ENCODE results near the gene NNMT. TPM values are rescaled to one million over a fixed set of nuclear protein-coding genes. Genes with fewer than 3 reads are reported as not detected.

The NNMT gene
- total RNA-seq = not detected

DNA sequence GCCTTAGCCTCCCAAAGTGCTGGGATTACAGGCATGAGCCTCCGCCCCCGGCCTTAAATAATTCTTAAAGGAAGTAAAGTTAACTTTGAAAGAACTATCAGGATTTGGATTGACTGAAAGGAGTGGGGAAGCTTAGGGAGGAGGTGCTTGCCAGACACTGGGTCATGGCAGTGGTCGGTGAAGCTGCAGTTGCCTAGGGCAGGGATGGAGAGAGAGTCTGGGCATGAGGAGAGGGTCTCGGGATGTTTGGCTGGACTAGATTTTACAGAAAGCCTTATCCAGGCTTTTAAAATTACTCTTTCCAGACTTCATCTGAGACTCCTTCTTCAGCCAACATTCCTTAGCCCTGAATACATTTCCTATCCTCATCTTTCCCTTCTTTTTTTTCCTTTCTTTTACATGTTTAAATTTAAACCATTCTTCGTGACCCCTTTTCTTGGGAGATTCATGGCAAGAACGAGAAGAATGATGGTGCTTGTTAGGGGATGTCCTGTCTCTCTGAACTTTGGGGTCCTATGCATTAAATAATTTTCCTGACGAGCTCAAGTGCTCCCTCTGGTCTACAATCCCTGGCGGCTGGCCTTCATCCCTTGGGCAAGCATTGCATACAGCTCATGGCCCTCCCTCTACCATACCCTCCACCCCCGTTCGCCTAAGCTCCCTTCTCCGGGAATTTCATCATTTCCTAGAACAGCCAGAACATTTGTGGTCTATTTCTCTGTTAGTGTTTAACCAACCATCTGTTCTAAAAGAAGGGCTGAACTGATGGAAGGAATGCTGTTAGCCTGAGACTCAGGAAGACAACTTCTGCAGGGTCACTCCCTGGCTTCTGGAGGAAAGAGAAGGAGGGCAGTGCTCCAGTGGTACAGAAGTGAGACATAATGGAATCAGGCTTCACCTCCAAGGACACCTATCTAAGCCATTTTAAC lies at the start of gene NNMT:
NNMT (plus strand) TSS at position 724 of the 929 bp plus-strand sequence; CDS start at position 882, 158 bp downstream.
- no peaks in the 10 kb centered on the region for H3K36me3 Mint-ChIP-seq (ENCODE audit: low read depth)
- no peak for ATAC-seq (replicated peaks)
- no peak within 1 kb of the TSS for H3K4me3 Mint-ChIP-seq
- H3K4me1 Mint-ChIP-seq = peaks cover 4% of the 10 kb centered on the region
- no peak within 1 kb of the TSS for H3K27ac Mint-ChIP-seq
- peaks cover 20% of the 10 kb centered on the region for H3K27me3 Mint-ChIP-seq
- H3K9me3 Mint-ChIP-seq = peaks cover 9% of the 10 kb centered on the region

DNA sequence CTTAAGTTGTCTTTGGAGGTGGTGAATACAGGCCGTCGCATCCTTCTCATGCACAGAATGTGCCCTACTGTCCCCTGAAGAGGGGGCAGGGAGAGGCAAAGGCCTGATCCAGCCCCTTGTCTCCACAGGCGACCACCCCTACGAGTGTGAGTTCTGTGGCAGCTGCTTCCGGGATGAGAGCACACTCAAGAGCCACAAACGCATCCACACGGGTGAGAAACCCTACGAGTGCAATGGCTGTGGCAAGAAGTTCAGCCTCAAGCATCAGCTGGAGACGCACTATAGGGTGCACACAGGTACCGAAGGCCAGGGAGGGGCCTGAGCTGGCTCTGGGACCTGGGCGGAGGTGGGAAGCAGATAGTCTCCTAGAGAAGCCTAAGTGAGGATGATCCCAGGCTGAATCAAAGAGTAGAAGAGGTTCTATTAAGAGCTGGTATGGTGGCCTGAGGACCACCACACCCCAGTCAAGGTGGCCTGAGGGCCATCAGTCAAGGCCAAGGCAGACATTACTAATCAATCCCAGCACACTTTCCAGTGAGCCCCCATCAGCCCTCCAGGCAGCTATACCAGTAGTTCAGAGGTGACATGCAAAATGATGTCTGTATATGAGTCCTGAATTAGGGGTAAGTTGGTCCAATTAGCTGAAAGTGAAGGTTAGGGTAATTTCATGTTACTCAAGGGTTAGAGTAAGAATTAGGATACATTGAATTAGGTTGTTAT lies 49.0 kb upstream of the NNMT start:
- Mint-ChIP-seq H3K4me1 (no peaks in the 10 kb centered on the region), H3K27ac (no peak overlapping the region), H3K9me3 (no peaks in the 10 kb centered on the region), H3K4me3 (no peak overlapping the region), H3K36me3 (ENCODE audit: low read depth) (peaks cover 6% of the 10 kb centered on the region), H3K27me3 (no peaks in the 10 kb centered on the region)
- no peak for ATAC-seq (replicated peaks)

DNA sequence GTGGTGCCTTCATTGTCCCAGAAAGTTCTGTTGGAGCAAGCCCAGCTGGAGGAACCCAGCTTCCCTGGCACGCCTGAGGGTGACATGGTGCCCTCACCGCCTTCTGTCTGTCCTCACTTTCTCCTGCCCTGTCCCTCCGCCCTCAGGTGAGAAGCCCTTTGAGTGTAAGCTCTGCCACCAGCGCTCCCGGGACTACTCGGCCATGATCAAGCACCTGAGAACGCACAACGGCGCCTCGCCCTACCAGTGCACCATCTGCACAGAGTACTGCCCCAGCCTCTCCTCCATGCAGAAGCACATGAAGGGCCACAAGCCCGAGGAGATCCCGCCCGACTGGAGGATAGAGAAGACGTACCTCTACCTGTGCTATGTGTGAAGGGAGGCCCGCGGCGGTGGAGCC lies 46.0 kb upstream of the NNMT start:
- Mint-ChIP-seq H3K4me3 (no peak overlapping the region), H3K27me3 (no peaks in the 10 kb centered on the region), H3K36me3 (ENCODE audit: low read depth) (peaks cover 6% of the 10 kb centered on the region), H3K27ac (no peak overlapping the region), H3K9me3 (no peaks in the 10 kb centered on the region), H3K4me1 (peaks cover 3% of the 10 kb centered on the region)
- no peak for ATAC-seq (replicated peaks)

DNA sequence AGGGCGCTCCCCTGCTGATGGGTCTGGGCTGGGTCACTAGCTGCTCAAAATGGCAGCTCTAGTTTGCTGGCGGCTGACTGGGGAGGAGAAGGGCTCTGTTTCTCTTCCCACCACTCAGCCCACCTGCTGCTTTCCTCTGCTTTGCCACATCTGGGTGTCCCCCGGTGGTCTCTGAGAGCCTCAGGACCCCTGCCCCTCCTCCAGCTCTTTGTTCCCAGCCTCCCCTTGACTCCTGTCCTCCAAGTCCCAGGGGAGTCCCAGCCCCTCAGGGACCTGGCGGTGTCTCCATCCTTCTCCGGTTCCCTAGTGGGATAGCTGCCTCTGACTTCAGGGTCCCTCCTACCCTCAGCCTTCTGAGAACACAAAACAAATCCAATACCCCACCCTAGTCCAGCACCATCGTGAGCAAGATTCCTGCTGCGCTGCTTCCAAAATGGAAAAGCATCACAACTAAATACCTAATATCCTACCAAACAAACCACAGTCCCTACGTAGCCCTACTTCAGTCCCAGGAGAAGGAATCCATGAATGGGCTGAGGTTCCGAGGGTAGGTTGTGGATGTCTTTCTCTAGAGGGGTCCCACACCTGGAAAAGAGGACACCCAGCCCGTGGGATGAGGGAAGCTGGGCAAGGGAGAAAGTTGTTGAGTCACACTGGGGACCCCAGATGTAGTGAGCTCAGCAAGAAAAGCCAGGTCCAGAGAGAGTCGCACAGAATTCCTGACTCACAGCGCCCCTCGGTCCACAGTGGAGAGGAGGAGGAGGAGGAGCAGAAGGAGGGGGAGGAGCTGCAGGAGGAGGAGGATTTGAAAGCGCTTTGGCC lies 45.0 kb upstream of the NNMT start:
- no peak for ATAC-seq (replicated peaks)
- Mint-ChIP-seq H3K27me3 (no peaks in the 10 kb centered on the region), H3K4me1 (peaks cover 3% of the 10 kb centered on the region), H3K9me3 (no peaks in the 10 kb centered on the region), H3K4me3 (no peak overlapping the region), H3K36me3 (ENCODE audit: low read depth) (peaks cover 6% of the 10 kb centered on the region), H3K27ac (no peak overlapping the region)

DNA sequence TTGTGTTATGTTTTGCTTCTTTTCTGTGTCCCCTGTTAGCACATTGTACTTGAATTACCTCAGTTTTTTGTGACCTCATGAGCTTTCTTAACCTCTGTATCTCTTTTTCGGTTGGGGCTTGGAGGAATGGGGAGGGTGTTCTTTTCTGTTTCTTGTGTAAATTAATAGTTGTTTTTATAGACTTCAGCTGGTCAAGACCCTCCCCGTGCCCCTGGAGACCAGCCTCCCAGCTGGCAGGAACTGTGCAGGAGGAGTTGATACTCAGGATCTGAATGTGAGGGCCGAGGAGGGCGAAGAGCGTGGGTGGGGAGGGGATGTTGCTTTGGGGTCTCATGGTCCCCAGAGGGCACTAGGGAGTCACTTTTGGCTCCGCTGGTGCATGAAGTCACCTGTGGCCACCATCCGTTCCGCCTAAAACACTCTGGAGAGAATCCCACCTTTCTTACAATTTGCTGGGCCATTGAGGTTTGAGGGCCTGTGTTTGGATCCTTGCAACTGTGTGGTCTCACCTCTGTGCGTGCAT lies 44.3 kb upstream of the NNMT start:
- no peak for ATAC-seq (replicated peaks)
- no peaks in the 10 kb centered on the region for H3K27me3 Mint-ChIP-seq
- H3K9me3 Mint-ChIP-seq = no peaks in the 10 kb centered on the region
- peaks cover 6% of the 10 kb centered on the region for H3K36me3 Mint-ChIP-seq (ENCODE audit: low read depth)
- H3K4me1 Mint-ChIP-seq = peaks cover 3% of the 10 kb centered on the region
- no peak overlapping the region for H3K27ac Mint-ChIP-seq
- H3K4me3 Mint-ChIP-seq = no peak overlapping the region

DNA sequence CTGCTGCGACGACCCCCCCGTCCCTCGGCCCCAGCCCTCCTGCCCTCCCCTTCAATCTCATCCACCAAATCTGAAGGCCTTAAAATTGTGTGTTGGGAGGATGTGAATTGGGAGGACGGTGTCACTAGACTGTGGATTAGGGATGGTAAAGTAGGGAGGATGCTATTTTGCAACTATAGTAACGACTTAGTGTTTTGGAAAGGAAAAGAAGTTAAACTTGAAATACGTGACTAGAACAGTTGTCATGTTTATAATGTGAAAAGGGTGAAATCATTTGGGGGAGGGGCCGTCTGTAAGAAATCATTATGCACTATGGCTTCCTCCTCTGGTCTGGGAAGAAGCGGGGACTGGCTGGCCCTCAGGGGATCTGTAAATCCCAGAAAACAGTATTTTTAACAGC lies 43.4 kb upstream of the NNMT start:
- no peak for ATAC-seq (replicated peaks)
- Mint-ChIP-seq H3K36me3 (ENCODE audit: low read depth) (peaks cover 6% of the 10 kb centered on the region), H3K4me1 (peaks cover 3% of the 10 kb centered on the region), H3K27ac (no peak overlapping the region), H3K27me3 (no peaks in the 10 kb centered on the region), H3K9me3 (no peaks in the 10 kb centered on the region), H3K4me3 (no peak overlapping the region)

DNA sequence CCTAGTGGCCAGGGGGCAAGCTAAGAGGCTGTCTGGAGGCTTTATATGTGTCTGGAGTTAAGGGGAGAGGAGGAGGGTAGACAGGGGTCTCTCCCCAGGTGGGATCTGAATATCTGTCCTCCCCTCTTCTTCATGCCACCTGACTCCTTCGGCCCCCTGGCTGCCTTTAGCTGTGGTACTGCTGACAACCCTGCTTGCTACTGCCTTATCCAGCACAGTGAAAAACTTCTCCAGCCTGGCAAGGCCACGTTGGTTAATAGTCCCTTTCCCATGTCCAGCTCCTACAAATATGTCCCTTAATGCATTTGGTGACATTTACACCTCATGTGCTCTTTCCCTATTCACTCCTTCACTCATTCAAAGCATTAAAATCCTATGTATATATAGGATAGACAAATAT lies 42.4 kb upstream of the NNMT start:
- Mint-ChIP-seq H3K9me3 (no peaks in the 10 kb centered on the region), H3K4me1 (peaks cover 3% of the 10 kb centered on the region), H3K36me3 (ENCODE audit: low read depth) (peaks cover 6% of the 10 kb centered on the region), H3K27me3 (no peaks in the 10 kb centered on the region), H3K27ac (no peak overlapping the region), H3K4me3 (no peak overlapping the region)
- ATAC-seq (replicated peaks) = no peak

DNA sequence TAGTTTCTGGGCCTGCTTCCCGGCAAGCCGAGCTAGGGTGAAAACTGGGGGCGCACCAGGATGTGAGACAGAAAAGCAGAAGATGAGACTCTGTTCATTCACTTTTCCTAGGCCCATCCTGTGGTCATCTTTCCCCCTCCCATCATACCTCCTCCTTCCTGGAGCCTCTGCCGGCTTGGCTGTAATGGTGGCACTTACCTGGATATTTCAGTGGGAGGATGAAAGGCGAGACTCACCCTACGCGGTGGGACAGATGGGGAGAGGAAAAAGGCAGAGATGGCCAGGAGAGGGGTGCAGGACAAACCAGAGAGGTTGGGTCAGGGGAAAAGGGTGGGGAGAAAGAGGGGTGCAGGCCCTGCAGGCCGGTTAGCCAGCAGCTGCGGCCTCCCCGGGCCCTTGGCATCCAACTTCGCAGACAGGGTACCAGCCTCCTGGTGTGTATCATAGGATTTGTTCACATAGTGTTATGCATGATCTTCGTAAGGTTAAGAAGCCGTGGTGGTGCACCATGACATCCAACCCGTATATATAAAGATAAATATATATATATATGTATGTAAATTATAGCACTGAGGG lies 41.5 kb upstream of the NNMT start:
- Mint-ChIP-seq H3K27me3 (no peaks in the 10 kb centered on the region), H3K4me1 (peaks cover 3% of the 10 kb centered on the region), H3K9me3 (no peaks in the 10 kb centered on the region), H3K36me3 (ENCODE audit: low read depth) (peaks cover 6% of the 10 kb centered on the region), H3K27ac (no peak overlapping the region), H3K4me3 (no peak overlapping the region)
- no peak for ATAC-seq (replicated peaks)

DNA sequence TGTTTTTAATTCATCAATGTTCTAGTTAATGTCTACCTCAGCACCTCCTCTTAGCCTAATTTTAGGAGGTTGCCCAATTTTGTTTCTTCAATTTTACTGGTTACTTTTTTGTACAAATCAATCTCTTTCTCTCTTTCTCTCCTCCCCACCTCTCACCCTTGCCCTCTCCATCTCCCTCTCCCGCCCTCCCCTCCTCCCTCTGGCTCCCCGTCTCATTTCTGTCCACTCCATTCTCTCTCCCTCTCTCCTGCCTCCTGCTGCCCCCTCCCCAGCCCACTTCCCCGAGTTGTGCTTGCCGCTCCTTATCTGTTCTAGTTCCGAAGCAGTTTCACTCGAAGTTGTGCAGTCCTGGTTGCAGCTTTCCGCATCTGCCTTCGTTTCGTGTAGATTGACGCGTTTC lies 40.9 kb upstream of the NNMT start:
- no peak overlapping the region for H3K27ac Mint-ChIP-seq
- no peaks in the 10 kb centered on the region for H3K27me3 Mint-ChIP-seq
- H3K36me3 Mint-ChIP-seq (ENCODE audit: low read depth) = peaks cover 2% of the 10 kb centered on the region
- ATAC-seq (replicated peaks) = no peak
- H3K4me3 Mint-ChIP-seq = no peak overlapping the region
- H3K4me1 Mint-ChIP-seq = peaks cover 3% of the 10 kb centered on the region
- no peaks in the 10 kb centered on the region for H3K9me3 Mint-ChIP-seq

DNA sequence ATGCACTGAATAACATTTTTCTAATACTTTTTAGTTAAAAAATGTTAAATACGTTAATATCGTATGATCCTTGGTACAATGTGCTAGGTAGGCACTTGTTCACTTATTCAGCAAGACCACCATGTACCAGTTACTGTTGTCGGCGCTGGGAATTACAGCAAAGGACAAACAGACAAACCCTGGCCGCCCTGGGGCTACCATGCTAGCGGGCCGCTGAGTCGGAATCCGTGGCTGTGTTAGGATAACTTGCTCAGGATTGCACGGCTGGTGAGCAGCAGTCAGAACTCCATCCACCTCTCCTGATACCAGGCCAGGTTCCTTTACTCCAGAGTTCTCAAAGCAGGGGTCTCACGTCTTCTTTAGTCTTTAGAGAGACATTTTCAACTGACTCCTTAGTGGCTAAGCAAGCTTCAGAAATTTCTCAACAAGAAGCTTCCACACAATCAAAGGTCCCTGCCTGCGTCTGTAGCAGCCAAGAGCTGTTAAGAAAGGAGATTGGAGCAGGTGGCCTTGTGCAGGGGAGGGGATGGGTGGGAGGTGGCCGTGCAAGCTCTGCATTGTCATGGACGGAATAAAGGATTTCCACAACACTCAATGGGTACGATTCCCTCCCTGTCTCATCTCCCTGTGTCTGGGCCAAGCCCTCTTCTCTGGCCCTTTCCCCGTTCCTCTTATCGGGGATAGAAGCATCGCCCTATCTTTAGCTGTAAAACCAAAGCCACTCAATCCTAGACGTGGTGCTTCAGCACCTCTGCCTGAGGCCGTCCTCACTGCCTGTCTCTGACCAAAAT lies 39.8 kb upstream of the NNMT start:
- Mint-ChIP-seq H3K27me3 (no peaks in the 10 kb centered on the region), H3K4me1 (peaks cover 3% of the 10 kb centered on the region), H3K27ac (no peak overlapping the region), H3K9me3 (no peaks in the 10 kb centered on the region), H3K4me3 (no peak overlapping the region), H3K36me3 (ENCODE audit: low read depth) (no peaks in the 10 kb centered on the region)
- no peak for ATAC-seq (replicated peaks)

DNA sequence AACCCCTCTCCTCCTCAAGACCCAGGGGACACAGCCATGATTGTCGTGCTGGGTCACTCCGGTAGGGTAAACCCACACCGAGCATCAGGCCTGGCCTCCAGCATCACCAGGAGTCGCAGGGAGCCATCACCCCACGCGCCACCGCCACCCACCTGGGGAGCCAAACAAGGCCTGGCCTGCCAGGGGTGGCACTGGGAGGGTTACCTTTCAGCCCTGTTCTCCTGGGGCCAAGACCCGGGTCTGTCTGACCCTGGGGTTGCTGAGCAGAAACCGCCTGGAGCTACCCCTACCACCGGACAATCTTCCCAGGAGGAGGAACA lies 39.3 kb upstream of the NNMT start:
- no peak overlapping the region for H3K27ac Mint-ChIP-seq
- H3K9me3 Mint-ChIP-seq = no peaks in the 10 kb centered on the region
- no peaks in the 10 kb centered on the region for H3K36me3 Mint-ChIP-seq (ENCODE audit: low read depth)
- no peak overlapping the region for H3K4me3 Mint-ChIP-seq
- no peaks in the 10 kb centered on the region for H3K27me3 Mint-ChIP-seq
- H3K4me1 Mint-ChIP-seq = peaks cover 3% of the 10 kb centered on the region
- ATAC-seq (replicated peaks) = peak; percentile 9

DNA sequence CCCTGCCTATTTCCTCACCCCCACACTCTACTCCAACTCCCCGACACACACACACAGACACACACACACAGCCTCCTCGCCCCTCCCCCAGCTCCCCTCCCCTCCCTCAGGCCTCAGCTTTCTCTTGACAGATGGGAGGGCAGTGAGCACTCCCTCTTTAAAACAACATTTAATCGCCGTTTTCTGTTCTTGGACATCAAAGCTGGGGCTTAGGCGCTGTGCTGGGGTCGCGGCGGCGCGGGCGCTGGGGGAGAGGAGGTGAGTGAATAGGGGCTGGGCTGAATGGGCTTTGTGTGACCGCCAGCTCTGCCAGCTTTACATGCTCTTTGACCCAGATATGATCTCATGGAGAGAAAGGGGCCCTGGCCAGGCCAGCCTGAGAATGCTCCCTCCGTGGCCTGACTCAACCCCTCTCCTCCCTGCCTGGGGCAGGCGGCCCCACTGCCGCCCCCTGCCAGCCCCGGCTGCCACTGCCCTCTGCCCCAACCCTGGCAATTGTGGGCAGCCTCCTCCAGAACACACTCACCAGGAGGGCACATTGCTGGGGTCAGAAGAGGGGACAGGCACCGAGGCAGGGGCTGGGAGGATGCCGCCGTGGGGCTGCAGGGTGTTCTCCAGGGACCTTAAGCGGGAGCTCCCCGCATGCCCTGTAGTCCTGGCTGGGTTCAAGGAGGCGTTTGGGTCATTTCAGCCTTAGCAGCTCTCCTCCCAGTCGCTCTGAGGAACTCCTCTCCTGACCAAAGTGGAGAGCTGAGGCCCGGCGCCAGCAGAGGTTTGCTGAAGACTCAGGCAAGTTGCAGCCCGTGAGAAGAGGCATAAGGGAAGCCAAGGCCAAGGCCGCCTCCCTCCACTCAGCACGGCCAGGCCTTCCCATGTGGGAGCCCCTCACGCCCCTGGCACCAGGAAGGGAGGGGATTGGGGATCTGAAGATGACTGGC lies 38.3 kb upstream of the NNMT start:
- Mint-ChIP-seq H3K4me3 (no peak overlapping the region), H3K27ac (no peak overlapping the region), H3K27me3 (no peaks in the 10 kb centered on the region), H3K9me3 (no peaks in the 10 kb centered on the region), H3K36me3 (ENCODE audit: low read depth) (no peaks in the 10 kb centered on the region), H3K4me1 (peaks cover under 1% of the 10 kb centered on the region)
- ATAC-seq (replicated peaks) = no peak

DNA sequence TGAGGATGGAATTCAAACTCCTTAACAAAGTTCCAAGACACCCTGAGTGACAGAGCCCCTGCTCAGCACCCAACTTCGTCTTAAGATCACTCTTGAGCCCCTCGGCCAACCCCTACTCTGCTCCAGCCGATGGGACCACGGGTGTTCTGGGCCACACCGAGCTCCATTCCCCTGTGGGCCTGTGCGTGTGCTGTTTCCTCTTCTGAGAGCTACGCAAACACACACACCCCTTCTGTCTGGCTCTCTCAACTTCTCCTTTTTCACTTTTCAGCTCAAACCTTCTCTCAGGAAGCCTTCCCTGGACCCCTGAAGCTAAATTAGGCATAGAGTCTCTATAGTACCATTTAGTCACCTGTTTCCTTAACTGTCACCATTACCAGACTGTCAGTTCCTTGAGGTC lies 37.5 kb upstream of the NNMT start:
- Mint-ChIP-seq H3K36me3 (ENCODE audit: low read depth) (no peaks in the 10 kb centered on the region), H3K27me3 (no peaks in the 10 kb centered on the region), H3K27ac (peak overlapping the region; percentile 10), H3K4me1 (no peaks in the 10 kb centered on the region), H3K4me3 (no peak overlapping the region), H3K9me3 (no peaks in the 10 kb centered on the region)
- ATAC-seq (replicated peaks) = no peak
